HepG2 (cell line): ENCODE measurements around the gene INO80B. TPM values are rescaled to one million over a fixed set of nuclear protein-coding genes. Genes with fewer than 3 reads are reported as not detected.
A peak's percentile ranks its signal among the peaks of the same experiment; 100 is the strongest.

Experiments
- ATAC-seq: fragments of 200-7000 bp; cut with Tn5 transposase; 3 replicates; pipeline ENCODE4 v1.9.1; 2020; ENCODE audit warnings: mild to moderate bottlenecking, moderate library complexity
- BruUV-seq: library from RNA; stranded (reverse); fragments of 400-500 nt; replicated peaks from 2 replicates; lab custom pipeline; 2021; lab: Mats Ljungman, UMichigan
- CTCF ChIA-PET: fragments of 300-600 bp; formaldehyde crosslinking; extraction: SDS; loops from one replicate; lab custom pipeline; 2021; ENCODE audit warnings: low total read pairs, inconsistent platforms, low intra/inter-chr PET ratio; lab: Yijun Ruan, JAX
- POLR2A ChIA-PET: fragments of 350-600 bp; sonication (Branson Sonifier 250); formaldehyde crosslinking; loops from one replicate; lab custom pipeline; 2020; ENCODE audit warnings: antibody characterized with exemption, inconsistent platforms; lab: Yijun Ruan, JAX
- DNase-seq: peaks from one replicate; pipeline ENCODE4 v3.0.0-alpha.2; 2015; ENCODE audit warnings: low spot score
- FAIRE-seq: peaks from 3 replicates; lab custom pipeline; 2011; peaks lifted over from hg19 to GRCh38; lab: Jason Lieb, UNC
- H2AFZ ChIP-seq: one replicate; pipeline ENCODE4 v1.6.1; 2011; ENCODE audit warnings: low read length, inconsistent platforms
- H3K27ac ChIP-seq: fragments of 300-600 bp; 3 replicates; pipeline ENCODE4 v1.8.0; 2011; ENCODE audit warnings: mixed run types, mild to moderate bottlenecking, mixed read lengths, low read length, inconsistent platforms; ENCODE audit not compliant: insufficient read depth; ENCODE audit errors: extremely low read length
- H3K27me3 ChIP-seq, 2 experiments: fragments of 200-600 bp in 1 of 2; 2 replicates in 1 of 2; 3 replicates in 1 of 2; pipeline versions ENCODE4 v1.6.0 to v1.8.0; 2011; ENCODE audit warnings: low read length in 2 of 2, mild to moderate bottlenecking in 2 of 2, moderate library complexity in 2 of 2, inconsistent platforms in 1 of 2; ENCODE audit not compliant: insufficient read depth in 2 of 2, control insufficient read depth in 1 of 2
- H3K36me3 ChIP-seq, 2 experiments: fragments of 200-600 bp in 1 of 2; replicated peaks in 1 of 2; 2 replicates in 1 of 2; 3 replicates in 1 of 2; pipeline versions ENCODE4 v1.5.1 to v1.8.0; 2011; ENCODE audit warnings: low read length in 2 of 2, inconsistent platforms in 1 of 2; ENCODE audit not compliant: insufficient read depth in 2 of 2, control insufficient read depth in 1 of 2
- H3K4me1 ChIP-seq: 2 replicates; pipeline ENCODE4 v1.5.1; 2012; ENCODE audit warnings: low read length, inconsistent platforms; ENCODE audit not compliant: insufficient read depth
- H3K4me2 ChIP-seq: 2 replicates; pipeline ENCODE4 v1.6.0; 2011; ENCODE audit warnings: low read depth, low read length, inconsistent platforms
- H3K4me3 ChIP-seq, 3 experiments: fragments of 200-600 bp in 1 of 3; sonication (generic), shearing (Covaris generic) in 1 of 3; replicated peaks in 1 of 3; 2 replicates each; pipeline ENCODE4 v1.5.1; 2011 to 2016; ENCODE audit warnings: low read length in 3 of 3, inconsistent platforms in 2 of 3, low read depth in 2 of 3, mild to moderate bottlenecking in 2 of 3, control low read depth in 1 of 3, mixed read lengths in 1 of 3; ENCODE audit not compliant: insufficient read depth in 1 of 3
- H3K79me2 ChIP-seq: one replicate; pipeline ENCODE4 v1.6.1; 2011; ENCODE audit warnings: low read length, inconsistent platforms; ENCODE audit not compliant: insufficient read depth
- H3K9ac ChIP-seq: 2 replicates; pipeline ENCODE4 v1.6.0; 2011; ENCODE audit warnings: mild to moderate bottlenecking, low read depth, low read length, inconsistent platforms; ENCODE audit not compliant: insufficient read depth
- H3K9me3 ChIP-seq: 2 replicates; pipeline ENCODE4 v1.5.1; 2012; ENCODE audit warnings: mild to moderate bottlenecking, low read length
- H4K20me1 ChIP-seq: 2 replicates; pipeline ENCODE4 v1.6.0; 2011; ENCODE audit warnings: inconsistent platforms, mild to moderate bottlenecking, low read length, moderate library complexity; ENCODE audit not compliant: insufficient read depth
- FIP1L1 ChIP-seq: fragments of 200-400 bp; formaldehyde crosslinking; IDR thresholded peaks from 2 replicates; pipeline ENCODE4 v1.6.1; 2018; ENCODE audit warnings: low read depth, mild to moderate bottlenecking, low read length, moderate library complexity, borderline replicate concordance; ENCODE audit not compliant: insufficient read depth
- MTERF4 ChIP-seq: sonication (generic); formaldehyde crosslinking; IDR thresholded peaks from 2 replicates; pipeline ENCODE4 v1.8.0; 2023; ENCODE audit warnings: mild to moderate bottlenecking, missing genetic modification reagents
- POLR2A ChIP-seq, 2 experiments: IDR thresholded peaks; 2 replicates each; pipeline ENCODE4 v1.6.1; 2011; ENCODE audit warnings: low read depth in 2 of 2, low read length in 2 of 2, mild to moderate bottlenecking in 1 of 2, moderate library complexity in 1 of 2; ENCODE audit not compliant: insufficient read depth in 1 of 2
- POLR2AphosphoS5 ChIP-seq: IDR thresholded peaks from 2 replicates; pipeline ENCODE4 v1.6.1; 2012; ENCODE audit warnings: low read depth, low read length
- SAP130 ChIP-seq: IDR thresholded peaks from 2 replicates; pipeline ENCODE4 v1.6.1; 2016; ENCODE audit warnings: low read depth
- TFE3 ChIP-seq: IDR thresholded peaks from 2 replicates; pipeline ENCODE4 v1.6.1; 2016
- ZNF597 ChIP-seq: sonication (generic); formaldehyde crosslinking; IDR thresholded peaks from 2 replicates; pipeline ENCODE4 v1.5.0; 2020; ENCODE audit warnings: missing genetic modification reagents
- WGBS: methylation state at CpG from one replicate; pipeline ENCODE4 v1.1.6; 2017; ENCODE audit warnings: low lambda C conversion rate; 5-methylcytosine and 5-hydroxymethylcytosine counted together
- in situ Hi-C: cut with HindIII; loops from 2 replicates; pipeline ENCODE4 v1.10.0; 2017; ENCODE audit warnings: low pct_unique_long_range_greater_than_20kb; ENCODE audit not compliant: extremely low pct_ligation_motif_present
- intact Hi-C: fragments of 100-400 bp; cut with micrococcal nuclease; formaldehyde crosslinking; loops from one replicate; pipeline ENCODE4 v1.10.0; 2022; ENCODE audit not compliant: unreplicated experiment
- polyA plus RNA-seq, 8 experiments: library from polyadenylated mRNA; depleted of rRNA in 3 of 8; stranded (reverse) in 7 of 8; unstranded in 1 of 8; fragments of >200 nt; fragmentation: Illumina TruSeq in 4 of 8; extraction: Trizol in 4 of 8; gene quantifications; 2 replicates each; pipeline versions ENCODE4 v1.2.1 to v1.2.3, GENCODE V29; 2011 to 2016; ENCODE audit warnings: low read depth in 4 of 8, missing spikeins in 1 of 8, mixed read lengths in 1 of 8; ENCODE audit not compliant: insufficient read depth in 1 of 8
- total RNA-seq, 5 experiments: library from RNA; depleted of rRNA; stranded (reverse); fragments of >200 nt; fragmentation: Illumina TruSeq; extraction: Trizol; gene quantifications; 2 replicates each; pipeline ENCODE4 v1.2.3, GENCODE V29; 2016; ENCODE audit warnings: low read depth in 1 of 5

The INO80B gene
- total and polyA plus RNA-seq, 2 of the 13 experiments (the other 11 are each of a cell fraction or from before 2014, with no cell fraction given), result 6.2 to 14.5 TPM

- Histone ChIP-seq H3K4me2 (peak overlapping the region; percentile 92), H3K36me3 (no peaks in the 10 kb centered on the region; a peak in 3 of 5 replicates), H3K27me3 (no peaks in the 10 kb centered on the region; a peak in 1 of 5 replicates), H3K4me3 (peak overlapping the region; percentile 67 to 86 (median 82)), H4K20me1 (no peaks in the 10 kb centered on the region), H3K9ac (peak overlapping the region; percentile 83; the same call in 1 of the 2 replicates), H3K4me1 (peaks cover 68% of the 10 kb centered on the region), H3K79me2 (peaks cover 51% of the 10 kb centered on the region), H2AFZ (no peak overlapping the region), H3K27ac (peak overlapping the region; percentile 11), H3K9me3 (no peaks in the 10 kb centered on the region)
- DNase-seq (no peak), FAIRE-seq (no peak), ATAC-seq (no peak)
- 68% methylated on average over 3 of the region's 3 CpGs for WGBS
- in situ Hi-C loops, result no loop called here
- intact Hi-C loops, result no loop called here
- TF ChIP-seq POLR2AphosphoS5, result peak; percentile 39
- peak in 1 of 2 experiments; percentile 5; a peak in 1 of 4 replicates for TF ChIP-seq POLR2A (IDR thresholded peaks at IDR 0.05; ENCODE audit: insufficient read depth in 1 of 2, low read depth in 2 of 2, low read length in 2 of 2)
- 0 out of 2 replicates have a peak, but pooled peaks have one; percentile 9 for TF ChIP-seq SAP130 (CRISPR knock-in tag)
- TF ChIP-seq ZNF597 (CRISPR knock-in tag), result no peak
- POLR2A ChIA-PET, result interaction anchor here (0.8 to 16.5 kb wide), 15 partner anchors 8 to 75 kb away, joined by 3 to 795 read pairs (median 18); partner anchors contain the start of genes AUP1, CCDC142, DQX1 and HTRA2
- no TSS peak for BruUV-seq
- CTCF ChIA-PET, result interaction anchor here (2.9 kb wide), 1 partner anchor 21 kb away, joined by 20 read pairs; the partner anchor contains the start of genes CCDC142 and TTC31
Measured at GRCh38 chr2:74504591-74504990, 49.7 kb downstream of the INO80B start.

GRCh38 chr2:74505448-74506246, 50.8 kb downstream of the INO80B start:
- ATAC-seq, result no peak
- TF ChIP-seq TFE3 (CRISPR knock-in tag), result no peak
- TF ChIP-seq FIP1L1, result no peak
- TF ChIP-seq MTERF4 (CRISPR knock-in tag), result no peak

More at GRCh38 chr2:74505448-74506246, 50.8 kb downstream of the INO80B start:
- DNase-seq (no peak), FAIRE-seq (no peak)
- ChIA-PET CTCF (interaction anchor here (1.9 kb wide), 1 partner anchor 82 kb away, joined by 6 read pairs; no protein-coding TSS in a partner anchor), POLR2A (interaction anchor here (0.8 to 16.5 kb wide), 14 partner anchors 9 to 76 kb away, joined by 3 to 795 read pairs (median 11); partner anchors contain the start of genes AUP1, CCDC142, DQX1 and HTRA2)
- BruUV-seq, result no TSS peak
- H2AFZ ChIP-seq, result no peak overlapping the region
- H3K27ac ChIP-seq, result peak overlapping the region; percentile 9
- 82% methylated on average over 14 of the region's 14 CpGs for WGBS
- no peaks in the 10 kb centered on the region; a peak in 1 of 5 replicates for H3K27me3 ChIP-seq
- H3K36me3 ChIP-seq, result no peaks in the 10 kb centered on the region; a peak in 3 of 5 replicates
- intact Hi-C loops (loop anchor here (2.0 kb wide), 1 partner anchor 81 kb away; no protein-coding TSS in a partner anchor), in situ Hi-C loops (no loop called here)
- H3K9me3 ChIP-seq, result no peaks in the 10 kb centered on the region
- peak overlapping the region; percentile 27; the same call in 1 of the 2 replicates for H3K9ac ChIP-seq
- H3K79me2 ChIP-seq, result peaks cover 51% of the 10 kb centered on the region
- peak overlapping the region; percentile 92 for H3K4me2 ChIP-seq
- peaks cover 69% of the 10 kb centered on the region for H3K4me1 ChIP-seq
- H3K4me3 ChIP-seq, result peak overlapping the region; percentile 5 to 26 (median 14); a peak in 2 of 6 replicates
- H4K20me1 ChIP-seq, result no peaks in the 10 kb centered on the region
